GM12892 (cell line): ENCODE results near the gene AASS.

Experiments
- POLR2A ChIP-seq: IDR thresholded peaks from 2 replicates; pipeline ENCODE4 v1.6.1; 2011; ENCODE audit warnings: low read depth, low read length, control low read depth
- POLR2AphosphoS5 ChIP-seq: IDR thresholded peaks from 2 replicates; pipeline ENCODE4 v1.6.1; 2011; ENCODE audit warnings: low read depth, low read length, control low read depth

DNA sequence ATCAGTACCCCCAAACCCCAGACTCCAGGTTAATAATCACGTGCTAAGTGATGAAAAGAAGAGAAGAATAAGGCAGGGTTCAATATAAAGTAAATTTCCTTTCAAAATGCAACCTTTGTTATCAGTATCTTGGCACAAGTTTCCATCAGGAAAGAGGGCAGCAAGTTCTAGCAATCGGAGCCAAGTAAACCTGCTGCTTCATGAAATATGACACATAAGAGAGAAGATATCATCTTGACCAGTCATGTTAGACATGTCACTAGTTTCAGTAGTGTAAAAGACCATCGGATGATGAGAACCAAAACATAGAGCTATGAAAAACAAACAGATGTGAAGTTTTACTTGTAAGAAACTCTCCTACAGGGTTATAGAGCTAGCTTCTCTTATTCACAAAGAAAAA, 44.0 kb downstream of the AASS start:
- TF ChIP-seq POLR2A: no peak
- TF ChIP-seq POLR2AphosphoS5: no peak
